Renal cortex interstitium (tissue), 11 donors: ENCODE data around the gene CEP104. TPM values are rescaled to one million over a fixed set of nuclear protein-coding genes. Genes with fewer than 3 reads are reported as not detected.

Source experiments
- DNase-seq, 11 donors: peaks; one replicate each; pipeline ENCODE4 v3.0.0-alpha.2; 2013; ENCODE audit warnings: low read depth in 9 of 11, low spot score in 4 of 11; ENCODE audit errors: extremely low read depth in 1 of 11
- polyA plus RNA-seq, 3 donors: library from polyadenylated mRNA; unstranded; fragments of 120-200 nt; gene quantifications; one replicate each; pipeline ENCODE4 v1.2.1, GENCODE V29; 2013; ENCODE audit not compliant: insufficient read length in 3 of 3

Gene CEP104
- polyA plus RNA-seq, 3 donors: 38.0 to 50.6 (median 41.0) TPM

- DNase-seq: no peak
These were observed 22.1 kb upstream of the CEP104 start for GRCh38 chr1:3879099-3879498.

- DNase-seq: no peak
These were observed 19.7 kb upstream of the CEP104 start for GRCh38 chr1:3876716-3877115.

GRCh38 chr1:3874736-3875135, 17.7 kb upstream of the CEP104 start:
- no peak for DNase-seq

- no peak for DNase-seq
These were observed 15.5 kb upstream of the CEP104 start for GRCh38 chr1:3872546-3872945.

- DNase-seq: no peak
These were observed 14.4 kb upstream of the CEP104 start for GRCh38 chr1:3871451-3871805.

- peak in 1 of 11 donors; percentile 22 for DNase-seq
These were observed 12.8 kb upstream of the CEP104 start for GRCh38 chr1:3869751-3870301.

- no peak for DNase-seq
These were observed 11.5 kb upstream of the CEP104 start for GRCh38 chr1:3868464-3869006.

GRCh38 chr1:3865606-3866160, 8.7 kb upstream of the CEP104 start:
- no peak for DNase-seq

- no peak for DNase-seq
These were observed 7.9 kb upstream of the CEP104 start for GRCh38 chr1:3864884-3865283.

GRCh38 chr1:3863231-3863935, 6.4 kb upstream of the CEP104 start:
- no peak for DNase-seq

- DNase-seq: peak in 2 of 11 donors; percentile 24 to 31
These were observed 1.4 kb upstream of the CEP104 start for GRCh38 chr1:3858231-3858981.

- no peak for DNase-seq
These were observed 749 bp upstream of the CEP104 start for GRCh38 chr1:3857791-3858129.

- DNase-seq: no peak
These were observed 4.1 kb downstream of the CEP104 start for GRCh38 chr1:3852711-3853485.

- DNase-seq: no peak
These were observed 4.9 kb downstream of the CEP104 start for GRCh38 chr1:3852091-3852490.

GRCh38 chr1:3851292-3851691, 5.7 kb downstream of the CEP104 start:
- no peak for DNase-seq

- DNase-seq: no peak
These were observed 6.2 kb downstream of the CEP104 start for GRCh38 chr1:3850857-3851256.

- no peak for DNase-seq
These were observed 9.9 kb downstream of the CEP104 start for GRCh38 chr1:3847081-3847480.

GRCh38 chr1:3846541-3846940, 10.5 kb downstream of the CEP104 start:
- DNase-seq: no peak

GRCh38 chr1:3842912-3843311, 14.1 kb downstream of the CEP104 start:
- DNase-seq: no peak
